GM12891 (cell line): ENCODE results near the gene PTPRQ.

ENCODE experiments used
- PAX5 ChIP-seq: IDR thresholded peaks from 2 replicates; pipeline ENCODE4 v1.6.1; 2011; ENCODE audit warnings: low read length, moderate library complexity, mild to moderate bottlenecking; ENCODE audit not compliant: insufficient read depth, severe bottlenecking
- POLR2A ChIP-seq: IDR thresholded peaks from 2 replicates; pipeline ENCODE4 v1.6.1; 2011; ENCODE audit warnings: low read depth, low read length, control low read depth
- POLR2AphosphoS5 ChIP-seq: IDR thresholded peaks from 2 replicates; pipeline ENCODE4 v1.6.1; 2011; ENCODE audit warnings: low read depth, low read length, control low read depth
- POU2F2 ChIP-seq: IDR thresholded peaks from 2 replicates; pipeline ENCODE4 v1.6.1; 2011; ENCODE audit warnings: low read depth, mild to moderate bottlenecking, control low read depth, low read length, moderate library complexity
- TAF1 ChIP-seq: IDR thresholded peaks from 2 replicates; pipeline ENCODE4 v1.6.1; 2011; ENCODE audit warnings: low read depth, low read length, control low read depth

DNA sequence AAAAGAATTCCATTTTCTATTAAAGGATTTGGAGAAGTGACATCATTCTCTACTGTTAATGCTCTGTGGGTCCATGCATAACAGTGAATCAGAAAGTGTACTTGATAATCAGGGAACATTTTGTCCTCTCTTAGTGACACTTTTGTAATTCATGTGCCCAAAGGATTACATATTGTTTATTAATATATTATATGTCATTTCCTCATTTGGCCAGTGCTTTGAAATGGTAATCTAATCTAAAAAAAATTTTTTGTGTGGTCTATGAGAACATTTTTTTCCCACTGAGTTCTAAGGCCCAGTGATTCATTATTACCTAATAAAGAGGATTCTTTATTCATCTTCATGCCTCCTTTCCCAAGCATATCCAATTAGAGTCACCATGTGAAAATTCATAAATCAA lies 183.7 kb downstream of the PTPRQ start:
- TF ChIP-seq POLR2AphosphoS5 (no peak), TAF1 (no peak), PAX5 (no peak), POLR2A (no peak), POU2F2 (no peak)
